HG02588 (cell line): ENCODE data around the gene SCLT1.

Experiments used
- ATAC-seq: cut with Tn5 transposase; IDR thresholded peaks from one replicate; pipeline ENCODE4 v1.9.1; 2021; ENCODE audit warnings: mild to moderate bottlenecking, moderate library complexity; ENCODE audit not compliant: unreplicated experiment

The SCLT1 gene

DNA sequence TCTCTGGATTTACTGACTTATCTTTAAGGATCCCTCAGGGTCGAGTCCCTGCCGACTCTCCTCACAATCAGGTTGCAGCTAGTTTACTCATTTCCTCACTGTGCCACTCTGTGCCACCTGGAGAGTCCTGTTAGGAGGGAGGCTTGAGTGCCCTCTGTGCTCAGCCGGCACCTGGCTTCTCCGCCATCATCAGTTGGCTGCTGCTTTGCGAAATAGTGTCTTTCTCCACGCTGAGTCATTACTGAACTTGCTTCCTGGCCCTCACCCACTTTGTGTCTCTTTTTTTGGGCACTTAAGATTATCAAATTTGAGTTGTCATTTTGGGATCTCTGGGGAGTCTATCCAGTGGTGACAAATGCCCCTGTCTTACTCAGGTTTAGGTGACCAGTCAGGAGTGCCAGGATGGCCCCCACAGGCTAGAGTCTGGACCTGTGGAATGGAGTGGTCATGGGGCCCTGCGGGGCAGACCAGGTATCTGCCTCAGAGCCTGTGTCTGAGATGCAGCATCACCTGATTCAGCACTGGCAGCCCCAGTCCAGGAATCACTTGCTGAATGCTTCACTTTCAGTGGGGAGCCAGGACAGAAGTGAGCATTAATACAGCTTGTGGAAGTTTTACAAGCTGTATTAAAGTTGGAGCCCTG lies 246.1 kb downstream of the SCLT1 start:
- ATAC-seq = no peak

DNA sequence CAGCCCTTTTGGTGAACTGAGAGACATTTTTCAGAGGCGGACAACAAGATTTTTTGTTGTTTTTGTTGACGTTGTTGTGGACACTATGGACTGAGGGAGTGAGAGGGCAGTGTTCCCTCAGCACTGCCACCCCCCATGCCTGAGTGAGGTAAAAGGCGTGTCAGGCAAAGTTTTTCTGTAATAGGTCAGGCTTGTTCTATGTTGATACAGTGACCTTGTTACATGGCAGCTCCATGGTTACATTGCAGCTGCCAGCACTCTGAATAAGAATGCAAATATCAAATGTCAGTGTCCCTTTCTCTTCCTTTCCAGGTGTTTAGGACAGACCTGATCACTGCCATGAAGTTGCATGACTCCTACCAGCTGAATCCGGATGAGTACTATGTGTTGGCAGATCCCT lies 247.3 kb downstream of the SCLT1 start:
- ATAC-seq = no peak

DNA sequence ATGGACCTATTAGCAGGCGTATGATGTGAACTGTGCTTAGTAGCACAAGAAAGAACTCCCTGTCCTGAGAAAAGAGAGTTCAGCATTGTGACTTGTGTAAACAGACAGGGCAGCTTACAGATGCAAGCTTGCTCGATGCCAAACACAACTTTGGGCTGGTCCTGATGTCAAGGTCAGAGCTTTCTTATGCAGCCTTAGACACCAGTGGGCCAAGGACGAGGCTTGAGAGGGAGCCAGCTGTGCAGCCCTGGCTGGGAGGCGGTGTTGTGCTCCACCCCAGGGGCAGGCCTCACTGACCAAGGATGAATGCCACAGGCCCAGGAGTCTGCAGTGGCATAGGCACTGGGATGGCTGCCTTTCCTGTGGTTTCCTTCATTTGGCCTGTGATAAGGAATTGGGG lies 248.4 kb downstream of the SCLT1 start:
- no peak for ATAC-seq

DNA sequence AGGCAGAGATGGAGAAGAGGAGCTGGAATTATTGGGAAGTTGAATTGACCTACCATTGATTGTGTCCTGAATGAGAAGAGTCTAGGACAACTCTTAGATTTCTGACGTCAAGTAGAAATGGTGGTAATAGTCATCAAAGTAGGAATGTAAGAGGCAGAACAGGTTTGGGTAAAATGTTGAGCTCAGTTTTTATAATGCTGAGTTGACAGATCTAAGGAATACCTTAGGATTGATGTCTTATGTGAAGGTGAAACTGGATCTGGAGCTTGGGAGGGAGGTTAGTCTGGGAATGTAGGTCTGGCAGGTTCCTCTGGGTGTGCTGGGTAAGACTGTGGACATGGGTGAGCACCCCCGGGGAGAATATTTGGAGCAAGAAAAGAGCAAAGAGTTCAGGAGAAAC lies 251.9 kb downstream of the SCLT1 start:
- no peak for ATAC-seq

DNA sequence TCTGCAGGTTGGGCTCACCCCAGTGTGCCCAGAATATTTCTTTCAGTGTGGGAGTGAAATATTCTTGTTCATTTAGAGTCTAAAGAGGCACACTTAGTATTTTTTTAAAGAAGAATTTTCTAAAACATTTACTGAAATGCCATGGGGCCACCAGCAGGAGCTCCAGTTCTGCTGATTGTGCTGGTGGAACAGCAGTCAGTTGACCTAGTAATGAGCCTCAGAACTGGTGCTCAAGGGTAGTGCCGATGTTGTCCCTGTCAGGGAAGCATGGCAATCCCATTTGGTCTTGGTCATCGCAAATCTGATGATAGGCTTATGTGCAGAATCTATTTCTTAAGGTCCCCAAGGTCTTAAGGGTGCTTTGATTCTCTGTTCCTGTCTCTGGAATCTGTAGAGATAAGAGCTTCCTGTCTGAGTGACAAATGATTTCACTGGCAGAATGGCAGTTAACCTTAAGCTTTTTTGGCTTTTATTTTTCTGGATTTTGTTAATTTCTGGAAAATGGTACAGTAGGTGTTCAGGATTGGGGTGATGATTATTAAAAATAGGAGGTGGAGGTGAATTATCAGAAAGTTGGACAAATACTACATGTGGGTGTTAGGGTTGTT lies 252.5 kb downstream of the SCLT1 start:
- no peak for ATAC-seq

DNA sequence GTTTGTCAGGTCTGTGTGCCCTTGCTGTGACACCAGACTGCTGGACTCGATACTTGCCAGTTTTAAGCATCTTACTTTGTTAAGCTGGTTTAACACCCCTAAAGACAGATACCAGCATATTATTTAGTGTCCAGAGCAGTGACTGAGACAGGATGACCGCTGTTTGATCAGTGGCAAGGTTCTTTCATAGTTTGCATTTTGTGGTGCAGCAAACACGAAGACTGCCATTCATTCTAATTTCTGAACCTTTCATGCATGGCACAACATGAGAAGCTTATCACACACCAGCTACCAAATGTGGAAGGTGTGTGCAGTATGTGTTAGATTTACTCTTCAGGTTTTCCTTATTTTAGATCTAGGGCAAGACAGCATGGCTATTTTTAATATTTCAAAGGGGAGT lies 255.7 kb downstream of the SCLT1 start:
- no peak for ATAC-seq

DNA sequence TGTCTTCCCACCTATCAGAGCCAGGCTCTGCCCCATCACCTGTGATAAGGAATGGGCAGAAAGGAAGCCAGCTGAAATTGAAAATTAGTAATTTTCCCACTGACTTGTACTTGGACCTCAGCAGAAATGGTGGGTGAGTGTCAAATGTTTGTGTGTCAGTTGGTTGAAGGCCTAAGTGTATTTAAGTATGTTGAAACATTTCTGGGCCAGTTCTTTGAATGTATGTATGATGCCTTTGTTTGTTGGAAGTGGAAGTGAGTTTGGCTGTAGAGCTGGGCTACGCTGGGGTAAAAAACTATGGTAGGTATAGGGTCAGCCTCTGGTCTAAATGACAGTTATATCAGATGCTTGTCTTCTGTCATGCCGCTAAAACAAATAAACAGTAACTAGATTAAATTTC lies 256.1 kb downstream of the SCLT1 start:
- no peak for ATAC-seq

DNA sequence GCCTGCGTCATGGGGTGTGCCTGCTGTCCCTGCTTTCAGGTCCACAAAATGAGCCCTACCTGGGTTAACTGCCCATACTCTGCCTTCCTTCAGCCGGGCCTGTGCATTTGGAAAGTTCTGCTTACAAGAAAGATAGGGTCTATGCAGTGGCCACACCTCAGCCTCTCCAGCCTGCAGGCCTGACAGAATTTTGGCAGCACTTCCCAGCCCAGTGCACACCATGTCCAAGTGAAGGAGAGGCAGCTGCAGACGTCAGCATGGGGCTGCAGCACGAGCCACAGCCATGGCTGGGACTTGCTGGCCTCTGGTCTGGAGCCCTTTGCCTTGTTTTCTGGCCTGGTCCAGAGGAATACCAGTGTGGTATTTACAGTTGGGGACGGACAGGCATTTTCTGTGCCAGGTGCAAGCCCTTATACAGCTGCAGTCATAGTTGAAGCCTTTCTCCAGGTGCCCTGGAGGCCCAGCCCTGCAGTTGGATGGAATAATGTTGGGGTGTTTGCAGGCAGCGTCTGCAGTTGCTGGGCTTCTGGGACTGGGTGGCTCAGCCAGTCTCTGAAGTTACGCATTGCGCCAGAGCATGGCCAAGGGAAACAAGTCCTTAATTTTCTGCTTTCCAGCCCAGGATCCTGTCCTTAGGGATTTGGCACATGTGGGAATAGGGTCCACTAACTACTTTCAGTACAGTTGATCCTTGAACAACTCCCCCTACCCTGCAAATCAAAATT lies 257.7 kb downstream of the SCLT1 start:
- ATAC-seq = no peak
